ENCODE measurements around the gene ANKRD29.

GRCh38 chr18:23682472-23682871, 19.8 kb upstream of the ANKRD29 start:
- no peak for TF ChIP-seq POLR2A (IDR thresholded peaks at IDR 0.05)
- TF ChIP-seq CTCF (IDR thresholded peaks at IDR 0.05): no peak

Measured in testis (tissue), 2 donors.